RWPE2 (cell line): ENCODE results near the gene SLMAP.

ENCODE experiments used
- ATAC-seq: fragments of 200-7000 bp; cut with Tn5 transposase; 3 replicates; pipeline ENCODE4 v1.9.1; 2021; ENCODE audit warnings: low read depth
- DNase-seq: peaks from one replicate; pipeline ENCODE4 v3.0.0-alpha.2; 2020; ENCODE audit warnings: low spot score
- H3K27ac ChIP-seq: fragments of 450-650 bp; 2 replicates; pipeline ENCODE4 v1.5.1; 2017; ENCODE audit warnings: mild to moderate bottlenecking; ENCODE audit not compliant: poor library complexity, severe bottlenecking
- H3K27me3 ChIP-seq: fragments of 250-450 bp; sonication (Bioruptor Pico); 2 replicates; pipeline ENCODE4 v1.5.1; 2021; ENCODE audit warnings: mild to moderate bottlenecking, moderate library complexity; ENCODE audit not compliant: insufficient read depth, poor library complexity, severe bottlenecking
- H3K36me3 ChIP-seq: fragments of 250-450 bp; sonication (Bioruptor Pico); 2 replicates; pipeline ENCODE4 v1.5.1; 2020; ENCODE audit warnings: low read depth, mild to moderate bottlenecking, moderate library complexity
- H3K4me1 ChIP-seq: fragments of 250-450 bp; sonication (Bioruptor Pico); 2 replicates; pipeline ENCODE4 v1.5.1; 2021; ENCODE audit warnings: mild to moderate bottlenecking, moderate library complexity; ENCODE audit not compliant: insufficient read depth, poor library complexity, severe bottlenecking
- H3K4me3 ChIP-seq: fragments of 250-450 bp; sonication (Bioruptor Pico); 2 replicates; pipeline ENCODE4 v1.5.1; 2021; ENCODE audit warnings: mild to moderate bottlenecking, moderate library complexity; ENCODE audit not compliant: severe bottlenecking
- H3K9me3 ChIP-seq: fragments of 250-450 bp; sonication (Bioruptor Pico); 2 replicates; pipeline ENCODE4 v1.5.1; 2021; ENCODE audit warnings: mild to moderate bottlenecking, moderate library complexity; ENCODE audit not compliant: severe bottlenecking
- TF ChIP-seq, protein P1 (sequence below): fragments of 450-650 bp; IDR thresholded peaks from one replicate; pipeline ENCODE4 v1.5.1; 2017; ENCODE audit warnings: mild to moderate bottlenecking, moderate library complexity; ENCODE audit not compliant: poor library complexity, severe bottlenecking

SLMAP gene

GRCh38 chr3:57779666-57780065 lies 23.6 kb downstream of the SLMAP start:
- peaks cover 26% of the 10 kb centered on the region for H3K4me1 ChIP-seq

GRCh38 chr3:57783186-57784088 lies 27.3 kb downstream of the SLMAP start:
- ATAC-seq: peak; percentile 35; the same call in 2 of the 3 replicates
- H3K27ac ChIP-seq: peak overlapping the region; percentile 15
- no peaks in the 10 kb centered on the region for H3K27me3 ChIP-seq
- DNase-seq: no peak
- peaks cover 30% of the 10 kb centered on the region for H3K4me1 ChIP-seq
- no peaks in the 10 kb centered on the region for H3K9me3 ChIP-seq
- TF ChIP-seq, protein P1, sequence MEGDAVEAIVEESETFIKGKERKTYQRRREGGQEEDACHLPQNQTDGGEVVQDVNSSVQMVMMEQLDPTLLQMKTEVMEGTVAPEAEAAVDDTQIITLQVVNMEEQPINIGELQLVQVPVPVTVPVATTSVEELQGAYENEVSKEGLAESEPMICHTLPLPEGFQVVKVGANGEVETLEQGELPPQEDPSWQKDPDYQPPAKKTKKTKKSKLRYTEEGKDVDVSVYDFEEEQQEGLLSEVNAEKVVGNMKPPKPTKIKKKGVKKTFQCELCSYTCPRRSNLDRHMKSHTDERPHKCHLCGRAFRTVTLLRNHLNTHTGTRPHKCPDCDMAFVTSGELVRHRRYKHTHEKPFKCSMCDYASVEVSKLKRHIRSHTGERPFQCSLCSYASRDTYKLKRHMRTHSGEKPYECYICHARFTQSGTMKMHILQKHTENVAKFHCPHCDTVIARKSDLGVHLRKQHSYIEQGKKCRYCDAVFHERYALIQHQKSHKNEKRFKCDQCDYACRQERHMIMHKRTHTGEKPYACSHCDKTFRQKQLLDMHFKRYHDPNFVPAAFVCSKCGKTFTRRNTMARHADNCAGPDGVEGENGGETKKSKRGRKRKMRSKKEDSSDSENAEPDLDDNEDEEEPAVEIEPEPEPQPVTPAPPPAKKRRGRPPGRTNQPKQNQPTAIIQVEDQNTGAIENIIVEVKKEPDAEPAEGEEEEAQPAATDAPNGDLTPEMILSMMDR: no peak
- peaks cover 8% of the 10 kb centered on the region; the same call in 1 of the 2 replicates for H3K36me3 ChIP-seq
- no peak overlapping the region for H3K4me3 ChIP-seq

More at GRCh38 chr3:57779666-57780065, 23.6 kb downstream of the SLMAP start:
- TF ChIP-seq, protein P1: no peak
- H3K4me3 ChIP-seq: no peak overlapping the region
- ATAC-seq (no peak), DNase-seq (no peak)
- no peak overlapping the region for H3K27ac ChIP-seq
- no peaks in the 10 kb centered on the region for H3K9me3 ChIP-seq
- no peaks in the 10 kb centered on the region for H3K27me3 ChIP-seq
- H3K36me3 ChIP-seq: peaks cover 8% of the 10 kb centered on the region; the same call in 1 of the 2 replicates

DNA sequence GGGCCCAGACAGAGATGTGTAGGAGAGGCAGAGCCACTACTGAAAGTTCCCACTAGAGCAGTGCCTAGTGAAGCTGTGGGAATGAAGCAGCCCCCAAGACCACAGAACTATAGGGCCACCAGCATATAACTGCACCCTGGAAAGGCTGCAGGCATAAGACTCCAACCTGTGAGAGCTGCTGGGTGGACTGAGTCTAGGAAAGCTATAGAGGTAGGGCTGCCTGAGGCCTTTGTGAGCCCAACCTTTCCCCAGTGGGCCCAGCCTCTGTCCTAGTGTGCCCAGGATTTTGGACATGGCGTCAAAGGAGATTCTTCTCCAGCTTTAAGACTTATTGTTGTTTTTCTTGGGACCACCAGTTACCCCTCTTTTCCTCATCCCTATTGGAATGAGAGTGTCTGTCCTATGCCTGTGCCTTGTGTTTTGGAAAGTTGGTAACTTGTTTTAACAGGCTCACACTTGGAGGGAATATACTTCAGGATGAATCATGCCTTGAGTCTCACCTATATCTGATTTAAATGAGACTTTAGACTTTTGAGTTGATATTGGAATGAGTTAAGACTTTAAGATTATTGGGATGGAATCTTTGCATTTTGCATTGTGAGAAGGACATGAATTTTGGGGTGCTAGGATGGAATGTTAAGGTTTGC lies 28.1 kb downstream of the SLMAP start:
- Histone ChIP-seq H3K4me3 (no peak overlapping the region), H3K9me3 (no peaks in the 10 kb centered on the region), H3K4me1 (peaks cover 30% of the 10 kb centered on the region), H3K27ac (peak overlapping the region; percentile 15), H3K27me3 (no peaks in the 10 kb centered on the region), H3K36me3 (peaks cover 8% of the 10 kb centered on the region; the same call in 1 of the 2 replicates)
- DNase-seq (no peak), ATAC-seq (peak; percentile 73)
- TF ChIP-seq, protein P1: no peak

- TF ChIP-seq, protein P1: no peak
- H3K4me1 ChIP-seq: peaks cover 30% of the 10 kb centered on the region
- H3K27me3 ChIP-seq: no peaks in the 10 kb centered on the region
- peaks cover 8% of the 10 kb centered on the region; the same call in 1 of the 2 replicates for H3K36me3 ChIP-seq
- ATAC-seq (no peak), DNase-seq (no peak)
- no peak overlapping the region for H3K4me3 ChIP-seq
- H3K9me3 ChIP-seq: no peaks in the 10 kb centered on the region
- H3K27ac ChIP-seq: no peak overlapping the region
Observed at GRCh38 chr3:57785446-57785845, 29.3 kb downstream of the SLMAP start.
